A673 (cell line): Measurements from ENCODE around the gene SND1. TPM values are rescaled to one million over a fixed set of nuclear protein-coding genes. Genes with fewer than 3 reads are reported as not detected.

Experiments
- BruUV-seq: library from RNA; stranded (reverse); fragments of 400-500 nt; replicated peaks from 2 replicates; lab custom pipeline; 2021; lab: Mats Ljungman, UMichigan
- CTCF ChIA-PET: fragments of 300-600 bp; sonication (Branson Sonifier 250); formaldehyde crosslinking; loops from one replicate; lab custom pipeline; 2022; ENCODE audit warnings: antibody characterized with exemption; lab: Charles Lee
- POLR2A ChIA-PET: fragments of 300-600 bp; sonication (Branson Sonifier 250); formaldehyde crosslinking; loops from one replicate; lab custom pipeline; 2022; ENCODE audit warnings: antibody characterized with exemption; ENCODE audit not compliant: low non-redundant PET; lab: Charles Lee
- DNase-seq: peaks from one replicate; pipeline ENCODE4 v3.0.0-alpha.2; 2015; ENCODE audit warnings: low spot score
- H3K27ac ChIP-seq: fragments of 200-600 bp; sonication (generic); 2 replicates; pipeline ENCODE4 v1.5.1; 2016; ENCODE audit warnings: mixed run types, low read depth, mild to moderate bottlenecking, mixed read lengths, antibody characterized with exemption, low read length; ENCODE audit not compliant: poor library complexity, severe bottlenecking
- H3K27me3 ChIP-seq: fragments of 200-600 bp; sonication (generic); replicated peaks from 2 replicates; pipeline ENCODE4 v1.6.1; 2017; ENCODE audit warnings: mixed run types, low read depth, mild to moderate bottlenecking, mixed read lengths, antibody characterized with exemption, low read length; ENCODE audit not compliant: insufficient read depth, poor library complexity
- H3K36me3 ChIP-seq: fragments of 200-600 bp; sonication (generic); 2 replicates; pipeline ENCODE4 v1.6.1; 2016; ENCODE audit warnings: mixed run types, mild to moderate bottlenecking, mixed read lengths, antibody characterized with exemption, low read length; ENCODE audit not compliant: insufficient read depth, poor library complexity, severe bottlenecking
- H3K4me1 ChIP-seq: fragments of 200-600 bp; sonication (generic); 2 replicates; pipeline ENCODE4 v1.6.1; 2017; ENCODE audit warnings: mixed run types, mild to moderate bottlenecking, mixed read lengths, antibody characterized with exemption, low read length; ENCODE audit not compliant: insufficient read depth, poor library complexity, severe bottlenecking
- H3K4me3 ChIP-seq: fragments of 200-600 bp; sonication (generic); 2 replicates; pipeline ENCODE4 v1.5.1; 2016; ENCODE audit warnings: low read depth, mixed run types, mild to moderate bottlenecking, mixed read lengths, low read length; ENCODE audit not compliant: poor library complexity, severe bottlenecking
- H3K9me3 ChIP-seq: fragments of 200-600 bp; sonication (generic); 2 replicates; pipeline ENCODE4 v1.6.1; 2016; ENCODE audit warnings: mixed run types, low read depth, mild to moderate bottlenecking, mixed read lengths, antibody characterized with exemption, low read length; ENCODE audit not compliant: poor library complexity, severe bottlenecking
- CTCF ChIP-seq: fragments of 300-800, 200-600 bp; sonication (generic); conservative IDR thresholded peaks from 2 replicates; pipeline ENCODE4 v1.5.1; 2017; ENCODE audit warnings: low read depth, mild to moderate bottlenecking, antibody characterized with exemption, low read length, moderate library complexity, mixed read lengths
- EZH2 ChIP-seq: fragments of 200-600 bp; sonication (generic); IDR thresholded peaks from 2 replicates; pipeline ENCODE4 v1.6.1; 2017; ENCODE audit warnings: borderline replicate concordance, low read depth, mild to moderate bottlenecking, mixed read lengths, antibody characterized with exemption, low read length; ENCODE audit not compliant: poor library complexity, severe bottlenecking
- intact Hi-C: fragments of 100-400 bp; cut with micrococcal nuclease; formaldehyde crosslinking; loops from one replicate; pipeline ENCODE4 v1.10.0; 2022; ENCODE audit not compliant: unreplicated experiment
- total RNA-seq: library from RNA; stranded (reverse); gene quantifications from 2 replicates; pipeline ENCODE4 v1.2.3, GENCODE V29; 2021

The SND1 gene
- total RNA-seq, 1 experiment from 2014 or later: 177 TPM

DNA sequence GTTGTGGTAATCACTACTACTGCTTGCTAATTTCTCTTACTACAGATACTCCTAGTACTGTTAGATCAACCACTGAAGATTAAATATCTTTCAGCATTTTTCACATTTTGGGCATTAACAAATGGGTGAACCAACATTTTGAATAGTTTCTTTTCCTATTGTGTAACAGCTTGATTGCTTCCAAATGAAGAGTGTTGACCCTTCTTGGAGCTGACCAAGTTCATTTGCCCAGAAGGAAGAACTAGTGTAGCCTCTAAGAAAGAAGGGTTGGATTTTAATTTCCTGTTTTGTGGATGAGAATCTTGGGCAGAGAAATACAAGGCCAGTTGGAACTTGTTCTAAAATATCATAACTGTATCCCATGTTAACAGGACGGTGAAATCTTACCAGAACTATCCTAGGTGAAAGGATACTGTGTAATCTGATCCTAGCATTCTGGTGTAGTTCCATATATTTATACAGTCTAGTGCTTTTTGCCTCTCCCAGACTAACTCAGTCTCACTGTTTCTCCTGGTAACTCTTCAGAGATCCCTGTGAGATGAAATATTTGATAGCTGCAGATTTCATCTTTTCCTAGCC, 37.3 kb downstream of the SND1 start:
- POLR2A ChIA-PET: no interaction called here
- no peak for DNase-seq

DNA sequence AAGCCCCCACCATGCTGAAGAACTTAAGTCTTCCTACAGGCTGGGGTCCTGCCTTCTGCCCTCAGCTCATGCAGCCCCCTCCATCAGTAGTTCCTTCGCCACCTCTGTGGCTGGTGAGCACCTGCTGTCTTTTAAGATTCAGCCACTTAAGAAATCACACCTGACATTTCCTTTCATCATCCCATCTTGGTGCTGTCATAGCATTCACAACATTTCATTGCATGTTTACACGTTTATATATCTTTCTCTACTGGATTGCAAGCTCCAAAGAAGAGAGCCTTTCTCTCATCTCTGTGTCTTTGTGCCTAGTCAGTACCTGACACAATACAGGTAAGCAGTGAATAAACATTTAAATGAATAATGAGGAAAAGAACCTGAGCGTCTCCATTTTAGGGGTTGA, 38.3 kb downstream of the SND1 start:
- DNase-seq: no peak
- POLR2A ChIA-PET: no interaction called here
- CTCF ChIA-PET: no interaction called here
- H3K4me1 ChIP-seq: no peaks in the 10 kb centered on the region
- H3K27me3 ChIP-seq: no peaks in the 10 kb centered on the region
- H3K9me3 ChIP-seq: no peaks in the 10 kb centered on the region
- intact Hi-C loops: no loop called here
- TF ChIP-seq CTCF (no peak), EZH2 (no peak)
- peaks cover 42% of the 10 kb centered on the region for H3K36me3 ChIP-seq
- no peak overlapping the region for H3K27ac ChIP-seq
- H3K4me3 ChIP-seq: no peak overlapping the region
- BruUV-seq: no TSS peak

More for the DNA sequence above, 37.3 kb downstream of the SND1 start:
- Histone ChIP-seq H3K36me3 (peaks cover 35% of the 10 kb centered on the region), H3K4me3 (no peak overlapping the region), H3K4me1 (peaks cover 5% of the 10 kb centered on the region), H3K27ac (no peak overlapping the region), H3K27me3 (no peaks in the 10 kb centered on the region), H3K9me3 (no peaks in the 10 kb centered on the region)
- intact Hi-C loops: no loop called here
- CTCF ChIA-PET: no interaction called here
- no TSS peak for BruUV-seq
- TF ChIP-seq CTCF: no peak
- TF ChIP-seq EZH2: no peak

GRCh38 chr7:127690806-127691205, 38.8 kb downstream of the SND1 start:
- ChIA-PET POLR2A (no interaction called here), CTCF (no interaction called here)
- DNase-seq: no peak
- Histone ChIP-seq H3K27me3 (no peaks in the 10 kb centered on the region), H3K4me3 (no peak overlapping the region), H3K9me3 (no peaks in the 10 kb centered on the region), H3K4me1 (no peaks in the 10 kb centered on the region), H3K36me3 (peaks cover 47% of the 10 kb centered on the region), H3K27ac (no peak overlapping the region)
- TF ChIP-seq EZH2: no peak
- TF ChIP-seq CTCF: no peak
- intact Hi-C loops: no loop called here
- no TSS peak for BruUV-seq
